GM18861 (cell line): Measurements from ENCODE around the gene PSKH1.

Experiments
- ATAC-seq: cut with Tn5 transposase; IDR thresholded peaks from one replicate; pipeline ENCODE4 v1.9.1; 2021; ENCODE audit not compliant: unreplicated experiment

The PSKH1 gene

GRCh38 chr16:67939507-67940445, 46.7 kb downstream of the PSKH1 start:
- no peak for ATAC-seq

- ATAC-seq, result no peak
Observed at GRCh38 chr16:67940446-67941089, 47.5 kb downstream of the PSKH1 start.

DNA sequence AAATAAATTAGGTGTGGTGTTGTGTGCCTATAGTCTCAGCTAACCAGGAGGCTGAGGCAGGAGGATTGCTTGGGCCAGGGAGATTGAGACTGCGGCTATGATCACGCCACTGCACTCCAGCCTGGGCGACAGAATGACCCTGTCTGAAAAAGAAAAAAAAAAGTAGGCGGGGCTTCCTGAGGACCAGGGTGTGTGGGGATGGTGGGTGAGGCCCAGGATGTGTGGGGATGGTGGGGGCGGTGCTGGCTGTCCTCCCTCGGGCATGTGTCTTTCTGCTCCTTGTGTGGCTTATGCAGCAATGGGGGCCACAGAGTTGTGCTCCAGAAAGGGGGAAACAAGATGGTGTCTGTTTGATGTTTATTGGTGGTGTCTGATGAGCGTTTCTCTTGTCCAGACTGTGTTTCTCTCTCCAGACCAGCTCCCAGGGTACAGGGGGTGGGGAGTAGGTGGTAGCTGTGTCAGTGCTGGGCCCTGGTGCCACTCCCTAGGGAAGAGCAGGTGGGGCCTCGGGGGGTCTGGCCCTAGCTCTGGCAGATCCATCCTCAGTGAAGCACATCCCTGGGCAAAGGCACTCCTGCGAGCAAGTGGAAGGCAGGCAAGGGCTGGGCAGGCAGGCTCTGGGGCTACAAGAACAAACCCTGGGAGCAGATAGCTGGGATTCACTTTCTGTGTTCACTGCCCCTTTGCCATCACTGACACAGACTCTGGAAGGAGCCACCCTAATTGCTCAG, 48.6 kb downstream of the PSKH1 start:
- ATAC-seq, result no peak

DNA sequence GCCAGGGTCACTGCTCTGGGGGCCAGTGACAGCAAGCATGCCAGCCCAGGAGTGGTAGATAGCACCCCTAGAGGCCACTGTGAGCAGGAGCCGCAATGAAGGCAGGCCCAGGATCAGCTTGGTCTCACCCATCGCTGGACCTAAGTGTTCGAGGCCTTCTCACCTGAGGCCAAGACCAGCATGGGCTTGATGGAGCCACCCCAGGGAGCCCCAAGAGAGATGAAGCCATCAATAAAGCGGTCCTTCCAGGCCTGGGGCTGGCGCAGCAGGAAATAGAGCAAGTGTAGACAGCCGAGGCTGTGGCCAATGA, 49.1 kb downstream of the PSKH1 start:
- no peak for ATAC-seq

DNA sequence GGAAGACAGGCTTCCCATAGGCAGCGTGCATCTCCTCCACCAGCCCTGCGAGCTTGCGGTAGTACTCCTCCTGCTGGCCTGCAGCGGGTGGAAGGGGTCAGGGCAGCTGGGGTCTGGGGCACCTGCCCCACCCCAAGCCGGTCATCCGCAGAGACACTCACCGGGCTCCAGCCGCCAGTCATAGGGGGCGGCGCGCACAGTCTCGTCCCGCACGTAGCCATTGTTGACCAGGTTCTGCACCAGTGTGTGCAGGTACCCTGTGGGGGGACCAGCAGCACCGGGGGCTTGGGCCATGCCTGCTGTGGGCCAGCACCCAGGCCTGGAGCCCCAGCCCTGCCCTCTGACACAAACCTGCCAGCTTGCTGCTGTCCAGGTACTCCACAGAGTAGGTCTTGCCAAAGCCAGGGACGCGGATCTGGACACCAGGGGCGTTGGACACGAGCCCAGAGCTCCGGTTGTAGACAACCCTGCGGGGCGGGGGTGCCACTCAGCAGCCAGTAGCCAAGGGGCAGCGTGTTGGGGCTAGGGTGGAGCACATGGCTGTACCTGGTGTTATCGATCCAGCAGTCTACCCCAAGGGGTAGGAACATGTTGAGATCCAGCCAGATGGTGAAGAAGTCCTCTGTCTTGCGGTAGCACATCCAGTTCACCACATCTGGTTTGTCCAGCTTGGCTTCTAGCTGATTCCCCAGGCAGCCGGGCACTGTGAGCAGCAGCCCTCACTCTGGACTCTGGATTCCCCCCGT, 49.6 kb downstream of the PSKH1 start:
- no peak for ATAC-seq

GRCh38 chr16:67943256-67943618, 50.2 kb downstream of the PSKH1 start:
- no peak for ATAC-seq

- ATAC-seq, result no peak
Observed at GRCh38 chr16:67943619-67944504, 50.8 kb downstream of the PSKH1 start, which contains the start of gene LCAT. Gene LCAT (minus strand): TSS chr16:67944120. CDS start chr16:67944101, 19 bp downstream.

GRCh38 chr16:67944690-67945391, 51.8 kb downstream of the PSKH1 start:
- no peak for ATAC-seq

DNA sequence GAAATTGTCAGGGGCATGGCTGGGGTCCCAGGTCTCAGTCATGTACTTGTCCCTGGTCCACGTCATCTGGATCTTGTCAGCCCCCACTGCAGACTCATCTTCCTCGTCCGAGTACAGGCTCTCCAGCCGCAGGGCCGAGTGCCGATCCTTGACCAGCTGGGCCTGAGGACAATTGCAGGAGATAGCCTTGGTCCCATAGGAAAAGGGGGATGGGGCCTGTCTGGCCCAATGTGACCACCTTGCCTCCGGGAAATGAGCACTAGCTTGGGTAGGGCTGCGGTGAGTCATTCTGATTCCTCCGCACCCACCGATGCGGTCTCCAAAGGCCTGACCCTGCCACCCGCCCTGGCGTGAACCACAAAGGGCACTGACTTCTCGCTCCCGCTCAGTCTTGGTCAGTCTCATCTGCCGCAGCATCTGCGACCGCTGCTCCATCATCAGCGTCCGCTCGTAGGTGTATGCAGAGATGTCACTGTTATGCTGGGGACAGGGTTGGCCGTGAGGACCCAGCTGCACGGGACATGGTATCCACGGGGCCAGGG, 52.4 kb downstream of the PSKH1 start:
- ATAC-seq, result no peak

GRCh38 chr16:67946128-67946569, 53.1 kb downstream of the PSKH1 start:
- ATAC-seq, result no peak

DNA sequence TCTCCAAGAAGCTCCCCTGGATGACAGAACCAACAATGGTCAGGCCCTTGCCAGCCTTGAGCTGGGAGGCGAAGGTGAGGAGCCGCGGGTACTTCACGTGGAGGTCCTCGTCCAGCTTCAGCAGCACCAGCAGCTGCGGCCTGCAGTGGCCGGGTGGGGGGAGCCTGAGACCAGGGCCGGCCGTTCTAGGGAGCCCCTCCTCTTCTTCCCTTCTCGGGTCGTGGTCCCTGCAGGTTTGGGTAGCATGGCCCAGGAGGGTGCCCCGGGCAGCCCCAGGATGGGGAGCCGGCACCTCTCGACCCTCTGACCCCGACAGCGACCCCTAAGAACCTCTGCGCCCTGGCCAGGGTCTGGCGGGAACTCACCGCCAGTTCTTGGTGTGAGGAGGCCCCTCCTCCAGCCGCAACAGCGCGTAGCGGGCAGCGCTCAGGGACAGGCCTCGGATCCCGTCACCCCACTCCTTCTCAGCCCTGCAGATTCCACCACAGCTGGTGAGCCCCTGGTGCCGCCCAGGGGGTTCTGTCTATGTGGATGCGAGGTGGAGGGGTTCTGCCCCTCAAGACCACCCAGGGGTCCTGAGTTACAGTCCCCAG, 54.0 kb downstream of the PSKH1 start:
- ATAC-seq, result no peak

GRCh38 chr16:67948015-67948414, 55.0 kb downstream of the PSKH1 start:
- ATAC-seq, result no peak

DNA sequence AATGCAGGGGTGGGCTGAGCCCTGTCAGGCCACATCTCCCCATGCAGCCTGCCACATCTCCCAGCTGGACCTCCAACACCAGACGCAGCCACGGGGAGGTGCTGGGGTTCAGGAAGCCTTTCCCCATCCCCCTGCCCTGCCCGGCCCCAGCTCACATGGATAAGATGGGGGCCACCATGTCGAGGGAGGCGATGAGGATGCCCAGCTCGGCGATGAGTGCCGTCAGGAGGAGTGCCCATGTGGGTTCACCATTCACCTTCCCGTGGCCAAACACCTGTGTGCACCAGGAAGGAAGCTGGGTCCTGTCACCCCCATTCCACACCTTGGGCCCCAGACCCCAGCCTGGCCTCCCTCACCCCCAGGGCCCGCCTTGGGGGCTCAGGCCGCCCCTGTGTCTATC, 56.6 kb downstream of the PSKH1 start:
- ATAC-seq, result no peak

GRCh38 chr16:67950335-67950843, 57.3 kb downstream of the PSKH1 start:
- no peak for ATAC-seq

DNA sequence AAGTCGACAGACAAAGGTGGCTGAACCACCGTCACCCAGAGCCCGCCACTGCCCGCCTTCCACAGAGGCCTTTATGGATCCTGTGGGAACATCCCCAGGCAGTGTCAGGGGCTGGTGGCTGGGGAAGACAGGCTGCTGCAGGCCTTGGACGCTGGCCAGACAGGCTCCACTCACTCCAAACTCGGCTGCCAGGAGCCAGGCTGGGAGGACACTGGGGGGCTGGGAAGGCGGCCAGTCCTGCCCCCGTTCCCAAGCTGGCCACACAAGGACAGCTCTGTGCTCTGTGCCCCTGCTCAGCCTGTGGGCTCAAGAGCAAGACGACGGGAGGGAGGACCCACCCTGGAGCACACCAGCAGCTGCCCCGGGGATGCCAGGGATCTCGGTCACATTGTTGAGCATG, 58.4 kb downstream of the PSKH1 start:
- ATAC-seq, result no peak

DNA sequence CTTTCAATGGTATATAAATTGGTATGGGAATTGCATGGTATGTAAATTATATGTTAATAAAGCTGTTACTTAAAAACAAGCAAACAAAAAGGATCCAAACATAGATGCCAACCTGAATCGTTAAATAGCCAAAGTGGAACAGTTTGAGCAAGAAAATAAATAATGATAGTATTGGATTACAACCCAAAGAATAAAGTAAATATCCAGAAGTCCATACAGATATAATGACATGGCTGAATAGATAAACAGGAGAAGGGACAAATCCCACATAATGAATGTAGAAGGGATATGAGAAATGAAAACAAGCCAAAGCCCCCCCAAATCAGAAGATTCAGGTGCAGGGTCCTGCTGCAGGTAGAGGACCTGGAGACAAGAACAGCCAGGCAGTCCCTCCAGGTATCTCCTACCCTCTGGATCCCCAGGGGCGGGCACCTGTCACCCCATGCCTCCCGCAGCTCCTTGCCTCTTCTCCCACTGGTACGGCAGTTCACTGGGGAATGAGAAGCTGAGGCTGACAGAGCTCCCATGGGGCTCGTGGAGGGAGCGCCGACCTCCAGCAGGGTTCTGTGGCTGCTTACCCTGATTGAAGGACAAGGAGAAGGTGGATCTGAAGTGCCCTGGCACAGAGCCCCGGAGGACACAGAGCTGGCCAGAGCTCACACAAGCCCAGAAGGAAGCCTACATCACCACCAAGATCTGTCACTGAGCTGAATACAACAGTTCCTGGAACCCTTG, 60.8 kb downstream of the PSKH1 start:
- ATAC-seq, result no peak

DNA sequence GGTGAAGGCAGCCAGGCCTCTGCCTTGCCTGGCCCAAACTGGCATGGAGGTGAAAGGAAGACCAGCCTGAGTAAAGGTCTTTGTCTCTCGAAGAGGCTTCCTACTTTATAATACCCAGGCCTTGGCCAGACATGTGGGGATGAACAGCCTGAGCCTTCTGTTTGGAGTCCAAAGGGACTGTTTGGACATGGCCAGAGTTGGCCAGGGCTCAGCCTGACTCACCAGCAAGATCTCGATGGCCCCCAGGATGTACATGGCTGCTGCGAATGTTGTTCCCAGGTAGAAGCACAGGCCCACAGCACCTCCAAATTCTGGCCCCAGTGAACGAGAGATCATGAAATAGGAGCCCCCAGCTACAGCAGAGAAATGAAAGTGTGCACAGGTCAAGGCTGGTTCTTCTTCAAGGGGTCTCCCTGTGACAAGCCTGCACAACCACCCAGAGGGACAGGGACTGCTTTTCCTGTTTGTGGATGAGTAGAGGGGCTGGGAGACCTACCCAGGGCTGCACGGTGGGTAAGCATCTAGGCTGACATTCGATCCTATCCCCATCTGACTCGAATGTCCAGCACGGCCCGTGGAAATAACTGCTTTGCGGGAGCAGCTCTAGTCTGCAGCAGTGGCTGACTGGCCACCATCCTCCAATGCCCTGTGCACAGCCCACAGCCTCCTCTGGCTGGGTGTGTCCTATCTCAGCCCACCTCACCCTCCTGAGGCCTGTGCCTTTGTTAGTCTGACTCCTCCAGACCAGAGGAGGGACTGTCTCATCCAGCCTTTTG, 61.6 kb downstream of the PSKH1 start:
- no peak for ATAC-seq
